GM10266 (cell line): Measurements from ENCODE around the gene GFI1B.
"Not testable (repeated sequence)": the region's sequence is repeated elsewhere in the genome, so short reads cannot be mapped to it uniquely, and the experiment has no call there.

Experiments used
- DNase-seq: peaks from one replicate; pipeline ENCODE4 v3.0.0; 2012; ENCODE audit errors: extremely low spot score
- TF ChIP-seq, protein P1 (sequence below): IDR thresholded peaks from 2 replicates; pipeline ENCODE4 v1.5.1; 2012; ENCODE audit warnings: mild to moderate bottlenecking, low read depth; ENCODE audit not compliant: control insufficient read depth, insufficient read depth; ENCODE audit errors: missing control alignments

The GFI1B gene

DNA sequence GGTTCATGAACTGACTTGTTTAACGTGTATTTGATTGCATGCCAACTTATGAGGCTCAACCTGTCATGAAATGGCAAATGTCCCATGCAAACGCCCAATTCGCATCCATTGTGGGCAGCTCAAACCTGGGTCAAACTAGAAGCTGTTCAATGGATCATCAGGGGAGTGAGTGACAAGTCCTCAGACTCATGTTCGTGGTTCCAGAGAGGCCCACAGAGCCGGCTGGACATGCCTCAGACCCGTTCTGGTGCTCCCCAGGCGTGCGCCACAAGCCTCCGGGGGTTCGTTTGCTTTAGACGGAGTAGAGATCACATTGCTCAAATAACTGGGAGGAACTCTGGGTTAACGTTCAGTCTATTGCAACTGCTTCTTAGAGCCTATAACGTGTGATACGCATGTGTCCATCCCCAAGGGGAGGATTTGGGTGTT lies 15.0 kb downstream of the GFI1B start:
- no peak for DNase-seq
- TF ChIP-seq, protein P1, sequence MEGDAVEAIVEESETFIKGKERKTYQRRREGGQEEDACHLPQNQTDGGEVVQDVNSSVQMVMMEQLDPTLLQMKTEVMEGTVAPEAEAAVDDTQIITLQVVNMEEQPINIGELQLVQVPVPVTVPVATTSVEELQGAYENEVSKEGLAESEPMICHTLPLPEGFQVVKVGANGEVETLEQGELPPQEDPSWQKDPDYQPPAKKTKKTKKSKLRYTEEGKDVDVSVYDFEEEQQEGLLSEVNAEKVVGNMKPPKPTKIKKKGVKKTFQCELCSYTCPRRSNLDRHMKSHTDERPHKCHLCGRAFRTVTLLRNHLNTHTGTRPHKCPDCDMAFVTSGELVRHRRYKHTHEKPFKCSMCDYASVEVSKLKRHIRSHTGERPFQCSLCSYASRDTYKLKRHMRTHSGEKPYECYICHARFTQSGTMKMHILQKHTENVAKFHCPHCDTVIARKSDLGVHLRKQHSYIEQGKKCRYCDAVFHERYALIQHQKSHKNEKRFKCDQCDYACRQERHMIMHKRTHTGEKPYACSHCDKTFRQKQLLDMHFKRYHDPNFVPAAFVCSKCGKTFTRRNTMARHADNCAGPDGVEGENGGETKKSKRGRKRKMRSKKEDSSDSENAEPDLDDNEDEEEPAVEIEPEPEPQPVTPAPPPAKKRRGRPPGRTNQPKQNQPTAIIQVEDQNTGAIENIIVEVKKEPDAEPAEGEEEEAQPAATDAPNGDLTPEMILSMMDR: no peak

DNA sequence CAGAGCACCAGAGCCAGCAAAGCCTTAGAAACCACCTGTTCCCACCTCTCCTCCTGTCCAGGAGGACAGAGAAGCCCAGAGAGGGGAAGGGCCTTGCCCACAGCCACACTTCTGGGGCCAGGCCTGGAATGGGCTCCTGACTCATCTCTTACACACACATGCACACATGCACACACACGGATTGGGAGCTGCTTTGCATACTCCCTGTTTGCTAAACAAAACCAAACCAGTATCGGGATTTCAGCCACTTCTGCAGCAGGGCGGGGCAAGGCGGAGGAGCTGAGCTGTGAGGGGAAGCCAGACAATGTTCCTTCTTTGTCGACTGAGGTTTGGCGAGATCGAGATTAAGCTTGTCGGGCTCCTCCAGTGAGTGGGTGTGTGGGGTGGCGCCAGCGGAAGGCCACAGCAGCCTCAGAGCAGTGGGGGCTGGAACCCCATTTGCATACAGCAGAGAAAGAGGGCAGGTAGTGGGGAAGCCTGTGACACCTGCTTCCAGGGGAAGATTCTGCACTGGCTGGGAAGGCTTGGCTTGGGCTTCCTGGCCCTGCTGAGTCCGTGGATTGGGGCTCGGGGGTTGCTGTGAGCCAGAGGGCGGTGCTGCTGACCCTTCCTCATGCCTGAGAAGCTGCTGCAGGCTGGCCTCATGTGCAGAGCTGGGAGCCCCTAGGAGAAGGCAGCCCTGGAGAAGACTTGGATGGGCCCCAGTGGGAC lies 16.1 kb downstream of the GFI1B start:
- DNase-seq: peak; percentile 51
- TF ChIP-seq, protein P1: no peak

DNA sequence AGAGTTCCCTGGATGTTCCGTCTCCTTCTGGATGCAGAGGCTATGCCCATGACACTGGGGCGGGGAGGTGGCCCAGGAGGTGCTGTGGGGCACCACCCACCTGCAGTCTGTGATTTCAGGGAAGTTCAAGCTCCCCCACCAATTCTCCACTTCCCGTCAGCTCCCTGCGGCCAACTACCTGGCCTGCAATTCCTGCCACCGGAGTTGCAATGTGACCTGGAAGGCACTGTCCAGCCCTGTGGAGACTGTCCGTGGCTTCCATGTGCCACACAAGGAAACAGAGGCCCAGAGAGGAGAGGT lies 16.6 kb downstream of the GFI1B start:
- DNase-seq: no peak
- TF ChIP-seq, protein P1: no peak

DNA sequence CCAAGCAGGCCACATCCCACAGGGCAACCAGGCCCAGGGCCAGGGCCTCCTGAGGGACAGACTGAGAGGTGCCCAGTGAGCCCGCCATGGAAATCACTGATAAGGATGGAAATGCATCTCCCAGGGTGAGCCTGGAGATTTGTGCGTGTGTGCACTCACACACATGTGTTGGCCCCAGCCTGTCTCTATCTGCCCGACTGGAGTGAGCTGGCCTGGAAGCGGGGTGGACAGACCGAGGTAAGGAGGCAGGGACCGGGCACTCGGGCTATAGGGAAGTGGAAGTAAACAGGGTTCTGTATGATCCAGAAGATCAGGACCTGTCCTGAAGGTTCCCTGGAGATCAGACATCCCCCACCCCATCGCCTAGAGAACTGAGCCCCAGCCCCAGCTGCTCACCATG lies 17.4 kb downstream of the GFI1B start:
- TF ChIP-seq, protein P1: no peak
- DNase-seq: no peak

DNA sequence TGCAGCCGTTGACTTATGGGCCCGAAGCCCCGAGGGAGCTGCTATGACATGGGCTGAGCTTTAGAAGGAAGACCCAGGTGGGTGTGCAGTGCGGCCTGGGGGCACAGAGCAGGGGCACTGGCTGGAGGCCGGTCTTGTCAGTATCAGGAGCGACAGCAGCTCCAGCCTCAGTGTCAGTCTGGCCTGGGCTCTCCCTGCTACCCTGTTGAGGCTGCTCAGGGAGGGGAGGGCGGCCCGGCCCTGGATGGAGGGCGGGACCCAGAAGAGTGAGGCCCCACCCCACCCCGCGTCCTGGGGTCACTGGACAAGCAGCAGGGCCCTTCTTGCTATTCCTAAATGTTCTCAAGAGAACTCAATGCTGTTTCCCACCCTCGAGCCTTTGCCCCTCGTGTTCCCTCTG lies 18.0 kb downstream of the GFI1B start:
- DNase-seq: no peak
- TF ChIP-seq, protein P1: no peak

DNA sequence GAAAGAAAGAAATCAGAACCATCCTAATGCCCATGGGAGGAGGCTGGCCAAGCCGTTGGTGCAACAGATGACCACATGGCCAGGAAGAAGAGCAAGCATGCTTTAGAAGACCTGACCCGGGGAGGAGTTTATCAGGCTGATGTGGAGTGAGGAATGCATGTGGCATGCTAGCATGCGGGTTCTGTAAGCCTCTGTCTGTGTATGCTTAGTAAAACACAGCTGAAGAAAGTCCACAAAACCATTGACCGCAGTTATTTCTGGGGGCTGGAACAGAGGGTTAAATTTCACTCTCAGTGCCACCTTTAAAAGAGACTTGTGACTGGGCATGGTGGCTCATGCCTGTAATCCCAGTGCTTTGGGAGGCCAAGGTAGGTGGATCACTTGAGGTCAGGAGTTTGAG lies 19.1 kb downstream of the GFI1B start:
- TF ChIP-seq, protein P1: no peak
- no peak for DNase-seq

DNA sequence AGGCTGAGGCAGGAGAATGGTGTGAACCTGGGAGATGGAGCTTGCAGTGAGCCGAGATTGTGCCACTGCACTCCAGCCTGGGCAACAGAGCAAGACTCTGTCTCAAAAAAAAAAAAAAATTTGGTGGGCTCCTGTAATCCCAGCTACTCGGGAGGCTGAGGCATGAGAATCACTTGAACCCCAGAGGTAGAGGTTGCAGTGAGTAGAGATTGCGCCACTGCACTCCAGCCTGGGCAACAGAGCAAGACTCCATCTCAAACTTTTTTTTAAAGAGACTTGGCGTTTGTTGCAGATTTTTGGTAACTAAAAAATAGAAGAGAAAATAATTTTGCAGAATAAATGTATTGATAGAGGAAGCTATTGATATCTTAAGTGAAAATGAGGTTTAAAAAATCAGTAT lies 19.7 kb downstream of the GFI1B start:
- DNase-seq: not testable (repeated sequence)
